GM19099 (cell line): ENCODE measurements around the gene BUB1B.

Experiments
- POLR2A ChIP-seq: IDR thresholded peaks from 3 replicates; pipeline ENCODE4 v1.6.1; 2011; ENCODE audit warnings: low read depth; ENCODE audit not compliant: insufficient read length; ENCODE audit errors: extremely low read depth

Gene BUB1B

DNA sequence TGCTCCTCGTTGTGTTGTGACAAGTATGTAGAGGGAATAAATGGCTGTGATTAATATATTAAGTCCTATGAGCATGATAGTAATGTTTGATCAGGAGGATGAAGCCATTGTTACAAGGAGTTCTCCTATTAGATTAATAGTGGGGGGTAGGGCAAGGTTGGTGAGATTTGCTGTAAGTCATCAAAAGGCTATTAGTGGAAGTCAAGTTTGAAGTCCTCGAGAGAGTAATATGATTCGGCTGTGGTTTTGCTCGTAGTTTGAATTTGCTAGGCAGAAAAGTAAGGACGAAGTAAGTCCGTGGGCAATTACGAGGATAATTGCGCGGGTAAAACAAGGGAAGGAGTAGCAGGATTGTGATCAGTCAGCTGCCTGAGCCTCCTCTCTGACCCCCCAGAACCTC lies 26.0 kb upstream of the BUB1B start:
- TF ChIP-seq POLR2A, result no peak

DNA sequence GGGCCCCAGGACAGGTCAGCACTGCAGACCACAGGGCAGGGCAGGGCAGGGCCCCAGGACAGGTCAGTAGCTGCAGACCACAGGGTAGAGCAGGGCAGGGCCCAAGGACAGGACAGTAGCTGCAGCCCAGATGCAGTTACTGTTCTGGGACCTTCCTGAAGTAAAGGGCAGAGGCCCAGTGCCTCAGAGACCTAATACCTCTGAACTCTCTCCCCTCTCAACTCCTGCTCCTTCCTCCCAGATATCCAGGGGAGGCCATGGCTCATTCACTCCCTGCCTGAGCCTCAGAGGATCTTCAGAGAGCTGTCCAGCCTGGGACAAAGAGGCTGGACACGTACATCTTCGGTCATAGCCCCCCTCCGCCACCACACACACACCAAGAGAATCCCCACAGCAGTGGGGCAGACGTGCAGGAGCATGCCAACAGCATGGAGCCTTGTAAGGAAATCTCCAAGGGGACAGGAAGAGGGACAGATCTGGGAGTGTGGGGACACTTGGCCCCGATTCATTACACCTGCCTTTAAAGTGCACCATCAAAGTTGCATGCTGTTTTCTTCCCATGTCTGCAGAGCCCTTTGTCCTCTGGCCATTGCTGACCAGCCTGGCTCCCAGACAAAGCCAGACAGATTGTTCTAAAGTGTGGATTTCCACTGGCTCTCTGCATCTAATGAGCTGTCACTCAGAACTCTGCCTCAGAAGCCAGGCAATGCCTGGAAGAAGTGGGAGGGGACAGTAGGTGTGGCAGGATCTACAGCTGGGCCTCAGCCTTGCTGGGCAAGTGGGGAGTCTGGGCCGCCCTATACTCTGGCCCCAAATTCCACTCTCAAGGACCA lies 24.2 kb upstream of the BUB1B start:
- no peak for TF ChIP-seq POLR2A

DNA sequence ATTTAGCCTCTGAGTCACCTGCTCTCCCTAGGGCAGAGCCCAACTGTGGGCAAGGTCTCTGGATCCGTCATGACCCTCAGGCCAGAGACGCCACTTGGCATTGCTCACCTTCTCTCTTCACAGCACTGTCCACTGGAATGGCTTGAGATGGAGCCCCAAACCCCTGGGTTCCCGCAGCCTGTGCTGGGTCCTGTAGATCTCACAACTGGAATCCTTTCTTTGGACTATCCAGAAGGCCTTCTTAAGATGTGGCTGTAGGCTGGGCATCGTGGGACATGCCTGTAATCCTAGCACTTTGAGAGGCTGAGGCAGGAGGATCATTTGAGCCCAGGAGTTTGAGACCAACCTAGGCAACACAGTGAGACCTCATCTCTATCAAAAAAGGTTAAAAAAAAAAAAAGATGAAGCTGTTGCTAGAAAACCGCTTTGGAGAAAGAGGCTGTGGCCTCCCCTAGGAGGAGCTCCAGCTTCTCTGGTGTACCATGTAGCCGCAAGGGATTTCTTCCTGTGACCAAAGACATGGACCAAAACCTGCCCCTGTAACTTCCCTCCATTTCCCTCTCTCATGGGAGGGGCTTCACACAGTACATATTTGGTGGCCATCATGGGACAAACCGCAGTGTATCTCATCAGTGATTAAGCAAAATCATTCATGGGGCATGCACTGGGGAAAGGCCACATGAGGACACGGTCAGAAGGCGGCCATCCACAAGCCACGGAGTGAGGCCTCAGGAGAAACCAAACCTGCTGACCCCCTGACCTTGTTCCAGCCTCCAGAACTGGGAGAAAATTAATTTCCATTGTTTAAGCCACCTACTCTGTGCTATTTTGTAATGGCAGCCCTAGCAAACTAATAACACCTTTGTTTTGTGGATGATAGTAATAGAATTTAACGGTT lies 23.3 kb upstream of the BUB1B start:
- no peak for TF ChIP-seq POLR2A

DNA sequence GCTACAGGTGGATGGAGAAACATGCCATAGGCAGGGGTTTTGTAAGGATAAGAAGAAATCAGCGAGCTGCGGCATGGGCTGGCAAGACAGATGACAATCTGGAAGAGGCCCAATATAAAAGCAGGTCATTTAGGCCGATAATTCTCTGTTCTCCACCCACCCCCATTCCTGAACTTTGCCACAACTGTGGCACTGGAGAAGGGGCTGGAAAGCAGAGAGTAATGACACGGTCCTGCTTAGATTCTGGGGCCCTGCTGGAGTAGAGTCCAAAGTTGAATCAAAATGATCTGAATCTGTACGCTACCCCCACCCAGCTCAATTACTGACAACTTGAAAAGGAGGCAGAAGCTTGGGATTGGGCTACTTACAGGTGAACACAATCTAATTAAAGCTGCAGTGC lies 18.4 kb upstream of the BUB1B start:
- no peak for TF ChIP-seq POLR2A

DNA sequence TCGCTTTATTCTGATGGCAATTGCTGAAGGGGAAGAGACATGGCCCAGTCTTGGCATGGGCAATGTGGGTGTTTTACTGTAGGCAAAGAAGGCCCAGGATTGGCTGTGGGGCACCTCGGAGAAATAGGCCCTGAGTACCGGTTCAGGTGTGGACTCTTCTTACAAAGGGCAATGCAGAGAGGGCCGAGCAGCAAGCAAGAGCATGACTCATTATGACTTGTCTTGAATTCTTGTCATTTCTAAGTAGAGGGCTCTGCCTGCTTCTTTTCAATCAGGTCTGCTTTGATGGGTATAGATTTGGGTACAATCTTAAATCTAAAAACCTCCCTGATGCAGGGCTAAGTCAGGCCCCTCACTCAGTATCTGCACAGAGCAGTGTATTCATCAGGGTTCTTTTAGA lies 14.8 kb upstream of the BUB1B start:
- no peak for TF ChIP-seq POLR2A

DNA sequence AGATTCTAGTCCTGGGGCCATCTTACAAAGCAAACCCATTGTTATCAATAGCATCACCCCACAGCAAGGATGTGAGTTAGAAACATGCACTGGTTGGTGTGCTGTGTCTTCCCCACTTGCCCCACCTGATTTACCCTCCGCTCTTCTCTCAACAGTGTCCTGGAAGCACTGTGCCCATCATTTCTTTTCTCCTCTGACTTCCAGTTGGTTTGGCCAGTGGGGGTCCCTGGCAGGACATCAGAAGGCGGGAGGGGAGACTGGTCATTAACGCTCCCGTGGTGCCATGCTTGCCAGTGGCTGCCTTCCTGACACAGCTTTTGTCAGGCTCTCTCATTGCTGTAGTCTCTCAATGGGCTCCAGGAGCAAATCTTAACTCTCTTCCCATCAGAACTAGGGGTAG lies 11.5 kb upstream of the BUB1B start:
- no peak for TF ChIP-seq POLR2A

DNA sequence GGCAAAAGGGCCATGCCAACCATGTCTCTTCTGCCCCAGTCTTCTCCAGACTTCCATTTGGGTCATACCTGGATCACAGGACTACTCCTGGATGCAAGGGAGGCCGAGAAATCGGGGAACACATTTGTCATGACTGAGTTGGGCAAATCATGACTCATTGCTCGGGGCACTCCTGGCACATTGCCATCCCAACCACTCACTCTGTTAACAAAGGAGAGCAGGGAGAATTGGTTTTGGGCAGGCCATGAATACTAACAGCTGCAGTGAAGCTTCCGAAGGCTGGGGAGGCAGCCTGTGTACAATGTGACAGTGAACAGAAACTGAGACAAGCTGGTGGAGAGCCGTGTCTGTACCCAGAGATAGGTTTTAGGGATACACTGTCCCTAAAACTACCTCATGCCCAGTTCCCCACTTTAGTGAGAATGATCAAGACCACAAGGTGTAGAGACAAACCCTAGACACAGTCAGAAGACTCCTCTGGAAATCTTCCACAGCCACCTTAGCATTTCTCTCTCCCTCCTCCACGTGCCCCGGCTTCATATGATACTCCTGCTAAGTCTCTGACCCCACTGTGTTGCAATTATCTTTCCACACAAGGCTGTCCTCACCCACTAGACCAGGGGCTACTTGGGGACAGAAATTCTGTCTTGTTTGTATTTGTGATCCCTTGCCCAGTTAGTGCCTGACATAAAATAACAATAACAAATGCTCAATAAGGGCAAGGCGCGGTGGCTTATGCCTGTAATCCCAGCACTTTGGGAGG lies 10.5 kb upstream of the BUB1B start:
- no peak for TF ChIP-seq POLR2A

DNA sequence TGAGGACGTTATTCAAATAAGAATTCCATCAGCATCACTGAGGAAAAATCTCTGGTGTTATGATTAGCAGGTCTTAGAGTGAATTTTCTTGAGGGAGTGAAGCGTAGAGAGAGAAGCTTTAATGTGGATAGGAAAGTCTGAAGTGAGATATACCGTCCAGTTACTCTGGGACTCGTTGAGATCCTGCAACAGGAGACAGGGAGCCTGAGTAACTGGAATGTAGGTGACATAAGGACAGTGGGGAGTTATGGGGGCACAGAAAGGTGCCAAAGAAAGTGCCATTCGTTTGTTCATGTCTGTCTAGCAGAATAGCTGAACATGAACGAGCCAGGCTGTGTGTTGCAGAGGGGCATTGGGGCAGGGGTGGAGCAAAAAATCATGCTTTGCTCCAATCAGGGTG lies 9.4 kb upstream of the BUB1B start:
- no peak for TF ChIP-seq POLR2A

DNA sequence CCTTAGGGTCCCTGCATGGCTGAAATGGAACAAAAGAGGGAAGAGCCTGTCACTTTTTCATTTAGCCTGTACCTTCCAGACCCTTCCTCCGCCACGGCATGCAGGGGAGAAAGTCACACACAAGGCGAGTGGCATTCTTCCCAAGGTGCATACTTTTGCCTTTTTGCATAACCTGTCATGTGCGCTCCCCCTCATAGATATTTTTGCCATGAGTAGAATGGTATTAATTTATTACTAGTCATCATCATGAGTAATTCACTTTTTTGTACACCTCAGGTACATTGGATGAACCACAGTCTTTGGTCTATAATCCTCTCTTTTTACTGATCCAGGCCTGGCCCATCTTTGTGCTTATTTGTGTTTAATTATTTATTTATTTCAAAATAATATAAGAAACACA lies 8.9 kb upstream of the BUB1B start:
- no peak for TF ChIP-seq POLR2A

DNA sequence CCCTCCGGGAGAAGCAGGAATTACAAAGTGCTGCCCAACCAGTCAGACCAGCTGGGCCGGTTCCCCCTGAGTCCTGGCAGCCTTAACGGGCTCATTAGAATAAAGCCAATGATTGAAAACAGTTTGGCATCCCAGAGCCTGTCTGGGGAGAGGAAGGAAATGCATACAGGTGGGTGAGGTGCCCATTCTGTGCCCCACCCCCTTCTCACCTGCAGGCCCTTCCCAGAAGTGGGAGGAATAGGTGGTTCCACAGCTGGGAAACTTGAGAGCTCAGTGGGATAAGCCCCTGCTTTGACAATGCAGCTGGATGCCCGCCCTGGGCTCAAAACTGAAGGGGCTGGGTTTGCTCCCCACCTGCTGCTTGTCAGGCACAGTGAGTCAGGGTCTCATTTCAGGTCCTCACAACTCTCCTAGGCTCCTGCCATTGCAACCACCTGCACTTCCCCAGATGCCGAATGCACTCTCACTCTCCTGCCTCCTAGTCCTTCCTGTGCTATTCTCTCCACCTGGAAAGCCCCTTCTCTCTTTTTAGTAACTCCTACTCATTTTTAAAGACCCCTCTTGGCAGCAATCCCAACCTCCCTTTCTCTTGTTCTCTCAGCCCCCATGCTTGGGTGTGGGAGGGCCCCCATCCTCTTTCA lies 5.5 kb upstream of the BUB1B start:
- no peak for TF ChIP-seq POLR2A

DNA sequence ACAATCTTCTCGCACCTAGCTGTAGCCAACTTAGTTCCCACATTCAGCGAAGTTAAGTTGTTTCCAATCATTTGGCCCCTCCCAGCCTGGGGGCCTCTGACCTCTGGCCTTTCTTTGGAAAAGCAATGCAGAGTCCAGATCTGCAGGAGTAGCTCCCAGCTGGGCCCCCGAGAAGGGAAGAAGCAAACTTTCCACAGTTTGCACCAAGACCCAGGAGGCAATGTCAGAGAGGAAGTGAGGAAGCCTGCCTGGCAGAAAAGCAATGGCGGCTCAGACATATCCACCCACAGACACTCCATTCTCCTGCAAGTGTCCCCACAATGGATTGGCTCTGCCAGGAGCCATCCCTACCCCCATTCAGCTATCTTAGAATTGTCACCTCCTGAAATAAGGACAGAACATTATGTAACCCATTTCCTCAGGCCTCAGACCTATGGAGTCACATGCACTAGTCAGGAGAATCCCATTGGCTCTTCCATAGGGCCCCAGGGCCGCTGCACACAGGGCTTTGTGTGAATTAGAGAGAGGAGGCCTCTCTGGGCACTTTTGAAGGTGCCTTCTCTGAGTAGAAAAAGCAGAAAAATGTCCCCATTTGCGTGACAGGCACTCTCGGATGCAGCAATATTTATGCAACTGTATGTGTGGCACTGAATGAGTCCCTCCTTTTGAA lies 3.0 kb upstream of the BUB1B start:
- TF ChIP-seq POLR2A, result no peak

DNA sequence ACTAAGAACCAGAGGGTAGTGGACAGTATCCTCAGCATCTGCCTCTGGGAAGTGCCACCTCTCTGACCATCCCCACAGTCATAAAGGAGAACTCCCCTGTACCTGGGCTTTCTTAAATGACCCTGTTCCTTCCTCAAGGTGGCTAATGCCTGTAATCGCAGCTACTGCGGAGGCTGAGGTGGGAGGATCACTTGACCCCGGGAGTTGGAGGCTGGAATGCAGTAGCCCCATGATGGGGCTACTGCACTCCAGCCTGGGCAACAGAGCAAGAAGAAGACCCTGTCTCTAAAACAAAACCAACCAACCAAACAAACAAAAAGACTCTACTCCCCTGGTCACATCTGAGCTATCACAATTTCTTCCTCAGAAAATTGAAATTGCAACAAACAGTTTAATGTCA lies 848 bp upstream of the BUB1B start:
- TF ChIP-seq POLR2A, result no peak

DNA sequence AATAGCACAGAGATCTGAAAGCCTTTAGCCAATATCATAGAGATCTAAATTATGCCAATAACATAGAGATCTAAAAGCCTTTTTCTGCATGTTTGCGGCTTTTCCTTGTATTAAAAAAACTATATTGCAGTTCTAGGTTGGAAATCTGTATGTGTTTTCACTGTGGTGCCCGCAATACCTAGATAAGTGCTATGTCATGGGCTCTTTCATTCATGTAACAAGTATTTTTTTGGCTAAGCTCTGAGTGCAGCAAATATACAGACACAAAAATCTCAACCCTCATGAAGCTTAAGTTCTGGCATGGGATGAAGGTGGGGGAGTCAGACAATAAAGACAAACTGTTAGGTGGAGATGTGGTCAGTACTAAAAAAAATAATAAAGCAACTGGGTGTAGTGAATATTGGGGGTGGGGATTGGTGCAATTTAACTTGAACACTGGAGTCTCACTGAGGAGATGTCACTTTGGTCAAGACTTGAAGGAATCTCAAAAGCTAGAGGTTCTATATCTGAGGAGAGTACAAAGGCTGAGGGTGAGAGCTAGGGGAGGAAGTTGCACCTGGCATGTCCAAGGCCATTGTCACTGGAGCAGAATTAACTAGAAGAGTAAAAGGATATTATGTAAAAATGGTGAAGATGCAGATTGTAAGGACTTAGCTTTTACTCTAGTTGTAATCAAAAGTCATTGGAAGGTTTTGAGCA lies 973 bp downstream of the BUB1B start:
- TF ChIP-seq POLR2A, result no peak

DNA sequence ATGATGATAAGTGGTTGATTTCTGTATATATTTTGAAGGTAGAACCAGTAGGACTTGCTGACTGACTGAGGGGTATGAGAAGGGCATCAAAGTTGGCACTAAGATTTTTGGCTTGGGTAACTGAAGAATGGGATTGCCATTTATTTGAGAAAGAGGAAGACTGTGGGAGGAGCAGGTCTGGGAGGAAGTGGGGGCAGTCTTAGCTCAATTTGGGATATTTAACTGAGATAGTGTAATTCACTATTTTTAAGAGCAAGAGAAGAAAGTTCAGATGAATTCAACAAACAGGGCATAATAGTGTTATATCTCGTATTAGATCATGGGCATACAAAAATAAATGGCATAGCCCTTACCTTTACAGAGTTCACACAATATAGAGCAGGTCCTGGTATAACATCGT lies 1.7 kb downstream of the BUB1B start:
- no peak for TF ChIP-seq POLR2A
